ENCODE results near the gene MGME1.

The MGME1 gene

GRCh38 chr20:18003897-18004296 lies 35.1 kb downstream of the MGME1 start:
- H3K9me2 ChIP-seq (replicated peaks; ENCODE audit: low read depth, low read length): no peaks in the 10 kb centered on the region
- no peak overlapping the region for H3K4me2 ChIP-seq (ENCODE audit: low read depth, low read length, poor library complexity, severe bottlenecking)
- H3K36me3 ChIP-seq (ENCODE audit: insufficient read depth, low read length): no peaks in the 10 kb centered on the region
- no peak overlapping the region for H2AFZ ChIP-seq (ENCODE audit: low read length)
- TF ChIP-seq CTCF (conservative IDR thresholded peaks at IDR 0.05; ENCODE audit: low read length) (no peak), EZH2phosphoT487 (IDR thresholded peaks at IDR 0.05; ENCODE audit: borderline replicate concordance) (no peak)
- H3K4me1 ChIP-seq (ENCODE audit: insufficient read depth, low read length, poor library complexity, severe bottlenecking): no peaks in the 10 kb centered on the region
- no peaks in the 10 kb centered on the region for H3K27me3 ChIP-seq (ENCODE audit: insufficient read depth, low read length, poor library complexity, severe bottlenecking)
- no peaks in the 10 kb centered on the region for H3F3A ChIP-seq (ENCODE audit: low read depth)
- no peaks in the 10 kb centered on the region for H3K79me2 ChIP-seq (ENCODE audit: insufficient read depth, low read length)
- no peak overlapping the region for H3K9ac ChIP-seq (ENCODE audit: low read depth, low read length, poor library complexity, severe bottlenecking)
- no peaks in the 10 kb centered on the region for H4K20me1 ChIP-seq (ENCODE audit: insufficient read depth, low read length, poor library complexity, severe bottlenecking)
- H3K9me3 ChIP-seq (ENCODE audit: insufficient read depth, low read depth, low read length): no peaks in the 10 kb centered on the region
- H3K4me3 ChIP-seq (ENCODE audit: low read length, poor library complexity, severe bottlenecking): no peak overlapping the region

- no peaks in the 10 kb centered on the region for H3K27me3 ChIP-seq (ENCODE audit: insufficient read depth, low read length, poor library complexity, severe bottlenecking)
- H3K9me2 ChIP-seq (replicated peaks; ENCODE audit: low read depth, low read length): no peaks in the 10 kb centered on the region
- H3K4me2 ChIP-seq (ENCODE audit: low read depth, low read length, poor library complexity, severe bottlenecking): no peak overlapping the region
- no peaks in the 10 kb centered on the region for H3F3A ChIP-seq (ENCODE audit: low read depth)
- H3K9me3 ChIP-seq (ENCODE audit: insufficient read depth, low read depth, low read length): no peaks in the 10 kb centered on the region
- no peaks in the 10 kb centered on the region for H3K36me3 ChIP-seq (ENCODE audit: insufficient read depth, low read length)
- no peak overlapping the region for H2AFZ ChIP-seq (ENCODE audit: low read length)
- no peaks in the 10 kb centered on the region for H3K4me1 ChIP-seq (ENCODE audit: insufficient read depth, low read length, poor library complexity, severe bottlenecking)
- no peaks in the 10 kb centered on the region for H4K20me1 ChIP-seq (ENCODE audit: insufficient read depth, low read length, poor library complexity, severe bottlenecking)
- no peaks in the 10 kb centered on the region for H3K79me2 ChIP-seq (ENCODE audit: insufficient read depth, low read length)
- no peak overlapping the region for H3K4me3 ChIP-seq (ENCODE audit: low read length, poor library complexity, severe bottlenecking)
- H3K9ac ChIP-seq (ENCODE audit: low read depth, low read length, poor library complexity, severe bottlenecking): no peak overlapping the region
- TF ChIP-seq CTCF (conservative IDR thresholded peaks at IDR 0.05; ENCODE audit: low read length) (no peak), EZH2phosphoT487 (IDR thresholded peaks at IDR 0.05; ENCODE audit: borderline replicate concordance) (no peak)
These were observed 35.7 kb downstream of the MGME1 start for GRCh38 chr20:18004384-18005031.

- Histone ChIP-seq H3K9ac (ENCODE audit: low read depth, low read length, poor library complexity, severe bottlenecking) (no peak overlapping the region), H3K79me2 (ENCODE audit: insufficient read depth, low read length) (no peaks in the 10 kb centered on the region), H3K9me3 (ENCODE audit: insufficient read depth, low read depth, low read length) (no peaks in the 10 kb centered on the region), H3K4me2 (ENCODE audit: low read depth, low read length, poor library complexity, severe bottlenecking) (no peak overlapping the region), H4K20me1 (ENCODE audit: insufficient read depth, low read length, poor library complexity, severe bottlenecking) (no peaks in the 10 kb centered on the region), H3K4me3 (ENCODE audit: low read length, poor library complexity, severe bottlenecking) (no peak overlapping the region), H3K27me3 (ENCODE audit: insufficient read depth, low read length, poor library complexity, severe bottlenecking) (no peaks in the 10 kb centered on the region), H3K4me1 (ENCODE audit: insufficient read depth, low read length, poor library complexity, severe bottlenecking) (no peaks in the 10 kb centered on the region), H3F3A (ENCODE audit: low read depth) (no peaks in the 10 kb centered on the region), H3K36me3 (ENCODE audit: insufficient read depth, low read length) (no peaks in the 10 kb centered on the region), H2AFZ (ENCODE audit: low read length) (no peak overlapping the region), H3K9me2 (replicated peaks; ENCODE audit: low read depth, low read length) (no peaks in the 10 kb centered on the region)
- TF ChIP-seq EZH2phosphoT487 (IDR thresholded peaks at IDR 0.05; ENCODE audit: borderline replicate concordance) (no peak), CTCF (conservative IDR thresholded peaks at IDR 0.05; ENCODE audit: low read length) (no peak)
These were observed 36.6 kb downstream of the MGME1 start for GRCh38 chr20:18005170-18005989.

Measured in Loucy (cell line).